CD4-positive, alpha-beta T cell (primary cell): ENCODE measurements around the gene FOXD1. TPM values are rescaled to one million over a fixed set of nuclear protein-coding genes. Genes with fewer than 3 reads are reported as not detected.

ENCODE experiments used
- ATAC-seq: fragments of 200-7000 bp; cut with Tn5 transposase; one replicate; pipeline ENCODE4 v1.10.0; 2022; ENCODE audit warnings: mild to moderate bottlenecking; ENCODE audit not compliant: poor library complexity
- CTCF ChIA-PET: fragments of 350-600 bp; sonication (Branson Sonifier 250); formaldehyde crosslinking; loops from one replicate; lab custom pipeline; 2021; ENCODE audit warnings: antibody characterized with exemption, inconsistent platforms; lab: Charles Lee
- POLR2A ChIA-PET: fragments of 350-600 bp; sonication (Branson Sonifier 250); formaldehyde crosslinking; loops from one replicate; lab custom pipeline; 2021; ENCODE audit warnings: antibody characterized with exemption, inconsistent platforms; lab: Charles Lee
- DNase-seq, 14 experiments: peaks; one replicate each; pipeline ENCODE4 v3.0.0-alpha.2; 2013 to 2020; ENCODE audit warnings: mixed read lengths in 2 of 14
- H3K27ac ChIP-seq, 2 donors: one replicate each; pipeline versions ENCODE4 v1.5.1 to v1.7.0; 2013; ENCODE audit warnings: low read length in 2 of 2, low read depth in 1 of 2, mild to moderate bottlenecking in 1 of 2
- H3K27me3 ChIP-seq, 2 experiments: 1 replicate in 1 of 2; 2 replicates in 1 of 2; pipeline versions ENCODE4 v1.6.1 to v1.7.0; 2013; ENCODE audit warnings: low read length in 2 of 2, control low read depth in 1 of 2, mild to moderate bottlenecking in 1 of 2, moderate library complexity in 1 of 2; ENCODE audit not compliant: insufficient read depth in 2 of 2, control insufficient read depth in 1 of 2
- H3K36me3 ChIP-seq: one replicate; pipeline ENCODE4 v1.6.1; 2013; ENCODE audit warnings: low read length, control low read depth; ENCODE audit not compliant: insufficient read depth
- H3K4me1 ChIP-seq: one replicate; pipeline ENCODE4 v1.6.1; 2013; ENCODE audit warnings: low read length, control low read depth; ENCODE audit not compliant: insufficient read depth
- H3K4me3 ChIP-seq: one replicate; pipeline ENCODE4 v1.5.1; 2013; ENCODE audit warnings: mild to moderate bottlenecking, low read length, moderate library complexity
- H3K9me3 ChIP-seq, 2 experiments: 1 replicate in 1 of 2; 2 replicates in 1 of 2; pipeline versions ENCODE4 v1.6.1 to v1.7.0; 2013; ENCODE audit warnings: low read length in 2 of 2, mild to moderate bottlenecking in 2 of 2, control low read depth in 1 of 2, moderate library complexity in 1 of 2; ENCODE audit not compliant: control insufficient read depth in 1 of 2, insufficient read depth in 1 of 2
- H3K27ac Mint-ChIP-seq: one replicate; pipeline ENCODE4 v1.8.0; 2020; ENCODE audit warnings: mixed read lengths
- H3K27me3 Mint-ChIP-seq: one replicate; pipeline ENCODE4 v1.8.0; 2021; ENCODE audit warnings: mixed read lengths
- H3K36me3 Mint-ChIP-seq: one replicate; pipeline ENCODE4 v1.8.0; 2021; ENCODE audit warnings: low read depth, mixed read lengths
- H3K4me1 Mint-ChIP-seq: one replicate; pipeline ENCODE4 v1.8.0; 2021; ENCODE audit warnings: low read depth, mixed read lengths
- H3K4me3 Mint-ChIP-seq: one replicate; pipeline ENCODE4 v1.8.0; 2020; ENCODE audit warnings: mild to moderate bottlenecking, mixed read lengths
- H3K9me3 Mint-ChIP-seq: one replicate; pipeline ENCODE4 v1.8.0; 2020; ENCODE audit warnings: mixed read lengths
- CTCF ChIP-seq: fragments of 200-600 bp; IDR thresholded peaks from one replicate; pipeline ENCODE4 v1.8.0; 2022; ENCODE audit warnings: antibody characterized with exemption, mild to moderate bottlenecking
- intact Hi-C, 2 experiments: fragments of 100-400 bp; cut with DNase I in 1 of 2; cut with micrococcal nuclease in 1 of 2; formaldehyde crosslinking; loops; one replicate each; pipeline versions ENCODE4 v1.15.1 to v1.9.0; 2023 to 2025; cut with DNase I, micrococcal nuclease
- total RNA-seq, 174 experiments: library from RNA in 2 of 174; stranded (reverse) in 2 of 174; gene quantifications; one replicate each; pipeline ENCODE4 v1.2.3 and lab custom pipeline; 2021 to 2026

Gene FOXD1
- total RNA-seq, 2 experiments from 2014 or later: not detected

DNA sequence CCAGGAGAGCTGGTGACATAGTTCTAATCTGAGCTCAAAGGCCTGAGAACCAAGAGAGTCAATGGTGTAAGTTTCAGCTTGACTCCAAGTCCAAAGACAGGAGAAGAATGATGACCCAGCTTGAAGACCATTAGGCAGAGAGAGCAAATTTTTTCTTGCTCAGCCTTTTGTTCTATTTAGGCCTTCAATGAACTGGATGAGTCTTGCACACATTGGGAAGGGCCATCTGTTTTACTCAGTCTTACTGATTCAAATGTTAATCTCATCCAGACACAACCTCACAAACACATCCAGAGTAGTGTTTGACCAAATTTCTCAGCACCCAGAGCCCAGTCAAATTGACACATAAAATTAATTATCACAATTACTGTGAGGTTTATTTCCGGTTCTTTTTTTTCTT lies 42.6 kb upstream of the FOXD1 start:
- intact Hi-C loops: loop anchor here in 1 of 2 experiments (10.0 kb wide), 1 partner anchor 676 kb away; the partner anchor contains the start of gene TNPO1
- DNase-seq (no peak), ATAC-seq (no peak)
- TF ChIP-seq CTCF: no peak
- Histone ChIP-seq H3K27ac (no peak overlapping the region), H3K36me3 (no peaks in the 10 kb centered on the region), H3K27me3 (peaks cover 0 to 25% of the 10 kb centered on the region in 2 experiments), H3K4me3 (no peak overlapping the region), H3K9me3 (no peaks in the 10 kb centered on the region), H3K4me1 (no peaks in the 10 kb centered on the region)
- CTCF ChIA-PET: no interaction called here
- no peaks in the 10 kb centered on the region for H3K9me3 Mint-ChIP-seq
- no peaks in the 10 kb centered on the region for H3K4me1 Mint-ChIP-seq
- POLR2A ChIA-PET: no interaction called here
- H3K4me3 Mint-ChIP-seq: no peak overlapping the region
- no peaks in the 10 kb centered on the region for H3K36me3 Mint-ChIP-seq
- H3K27me3 Mint-ChIP-seq: peaks cover 57% of the 10 kb centered on the region
- H3K27ac Mint-ChIP-seq: no peak overlapping the region

GRCh38 chr5:73490088-73490487 lies 41.5 kb upstream of the FOXD1 start:
- H3K9me3 Mint-ChIP-seq: no peaks in the 10 kb centered on the region
- H3K27me3 ChIP-seq: peaks cover 0 to 25% of the 10 kb centered on the region in 2 experiments
- DNase-seq: no peak
- H3K4me3 ChIP-seq: no peak overlapping the region
- no peak overlapping the region for H3K4me3 Mint-ChIP-seq
- no peaks in the 10 kb centered on the region for H3K4me1 Mint-ChIP-seq
- H3K36me3 ChIP-seq: no peaks in the 10 kb centered on the region
- no peak overlapping the region for H3K27ac Mint-ChIP-seq
- no peaks in the 10 kb centered on the region for H3K4me1 ChIP-seq
- no peak overlapping the region for H3K27ac ChIP-seq
- peaks cover 57% of the 10 kb centered on the region for H3K27me3 Mint-ChIP-seq
- H3K9me3 ChIP-seq: no peaks in the 10 kb centered on the region
- no peaks in the 10 kb centered on the region for H3K36me3 Mint-ChIP-seq
- TF ChIP-seq CTCF: no peak
- intact Hi-C loops: loop anchor here in 1 of 2 experiments (10.0 kb wide), 1 partner anchor 675 kb away; the partner anchor contains the start of gene TNPO1
- ChIA-PET CTCF (interaction anchor here (1.3 kb wide), 1 partner anchor 42 kb away, joined by 3 read pairs; no protein-coding TSS in a partner anchor), POLR2A (interaction anchor here (0.7 kb wide), 1 partner anchor 76 kb away, joined by 3 read pairs; no protein-coding TSS in a partner anchor)
- no peak for ATAC-seq

DNA sequence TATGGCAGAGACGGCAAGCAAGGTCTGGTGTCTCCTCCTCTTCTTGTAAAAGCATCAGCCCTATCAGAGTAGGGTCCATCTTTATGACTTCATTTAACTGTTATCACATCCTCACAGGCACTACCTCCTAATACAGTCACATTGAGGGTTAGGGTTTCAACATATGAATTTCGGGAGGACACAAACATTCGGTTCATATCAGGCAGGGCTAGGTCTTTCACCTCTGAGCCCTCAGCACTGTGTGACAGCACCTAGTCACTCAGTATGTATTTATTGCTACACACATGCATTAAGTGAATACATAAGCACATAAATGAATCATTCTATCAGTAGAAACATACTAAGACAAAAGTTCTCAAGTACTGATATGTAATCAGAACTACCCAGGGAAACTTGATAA lies 40.2 kb upstream of the FOXD1 start:
- ChIA-PET CTCF (interaction anchor here (1.3 kb wide), 1 partner anchor 41 kb away, joined by 3 read pairs; no protein-coding TSS in a partner anchor), POLR2A (no interaction called here)
- no peaks in the 10 kb centered on the region for H3K4me1 ChIP-seq
- Mint-ChIP-seq H3K4me3 (no peak overlapping the region), H3K27me3 (peaks cover 57% of the 10 kb centered on the region), H3K4me1 (no peaks in the 10 kb centered on the region), H3K36me3 (no peaks in the 10 kb centered on the region), H3K27ac (no peak overlapping the region), H3K9me3 (no peaks in the 10 kb centered on the region)
- no peaks in the 10 kb centered on the region for H3K9me3 ChIP-seq
- H3K27me3 ChIP-seq: peaks cover 0 to 21% of the 10 kb centered on the region in 2 experiments
- intact Hi-C loops: no loop called here
- no peak for TF ChIP-seq CTCF
- no peak overlapping the region for H3K27ac ChIP-seq
- no peak overlapping the region for H3K4me3 ChIP-seq
- no peak for ATAC-seq
- DNase-seq: no peak
- no peaks in the 10 kb centered on the region for H3K36me3 ChIP-seq
